WERI-Rb-1 (cell line): Measurements from ENCODE around the gene DLL3.

Experiments used
- DNase-seq: peaks from one replicate; pipeline ENCODE4 v3.0.0-alpha.2; 2020
- H3K27ac ChIP-seq: fragments of 250-450 bp; sonication (Bioruptor Pico); 2 replicates; pipeline ENCODE4 v1.5.1; 2020; ENCODE audit warnings: mild to moderate bottlenecking, moderate library complexity
- H3K27me3 ChIP-seq: fragments of 250-450 bp; sonication (Bioruptor Pico); 2 replicates; pipeline ENCODE4 v1.5.1; 2021; ENCODE audit warnings: mild to moderate bottlenecking, low read depth, moderate library complexity; ENCODE audit not compliant: insufficient read depth, severe bottlenecking
- H3K36me3 ChIP-seq: fragments of 250-450 bp; sonication (Bioruptor Pico); 2 replicates; pipeline ENCODE4 v1.5.1; 2020; ENCODE audit warnings: mild to moderate bottlenecking, moderate library complexity
- H3K4me3 ChIP-seq: 2 replicates; pipeline ENCODE4 v1.5.1; 2011; ENCODE audit warnings: low read depth, mild to moderate bottlenecking, control low read depth, low read length
- H3K9me3 ChIP-seq: fragments of 250-450 bp; sonication (Bioruptor Pico); 2 replicates; pipeline ENCODE4 v1.5.1; 2021; ENCODE audit warnings: mild to moderate bottlenecking, moderate library complexity; ENCODE audit not compliant: severe bottlenecking
- CTCF ChIP-seq: IDR thresholded peaks from 2 replicates; pipeline ENCODE4 v1.5.1; 2011; ENCODE audit warnings: low read depth, mild to moderate bottlenecking, control low read depth, inconsistent platforms, low read length

The DLL3 gene

DNA sequence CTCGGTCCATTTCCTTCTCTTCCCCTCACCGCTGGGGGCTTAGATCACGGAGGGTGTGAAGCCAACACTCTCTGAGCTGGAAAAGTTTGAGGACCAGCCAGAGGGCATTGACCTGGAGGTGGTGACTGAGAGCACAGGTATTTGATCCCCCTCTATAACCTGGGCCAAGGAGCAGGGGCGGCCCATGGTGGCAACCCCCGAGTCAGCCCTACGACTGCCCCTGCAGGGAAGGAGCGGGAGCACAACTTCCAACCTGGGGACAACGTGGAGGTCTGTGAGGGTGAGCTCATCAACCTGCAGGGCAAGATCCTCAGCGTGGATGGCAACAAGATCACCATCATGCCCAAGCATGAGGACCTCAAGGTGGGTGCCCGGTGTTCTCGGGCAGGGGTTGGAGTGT, 29.7 kb upstream of the DLL3 start:
- H3K9me3 ChIP-seq: no peaks in the 10 kb centered on the region
- H3K27ac ChIP-seq: no peak overlapping the region
- no peaks in the 10 kb centered on the region for H3K27me3 ChIP-seq
- DNase-seq: no peak
- TF ChIP-seq CTCF: no peak
- H3K4me3 ChIP-seq: no peak overlapping the region
- H3K36me3 ChIP-seq: peaks cover 91% of the 10 kb centered on the region

- Histone ChIP-seq H3K9me3 (no peaks in the 10 kb centered on the region), H3K4me3 (no peak overlapping the region), H3K27me3 (no peaks in the 10 kb centered on the region), H3K36me3 (peaks cover 93% of the 10 kb centered on the region), H3K27ac (no peak overlapping the region)
- no peak for TF ChIP-seq CTCF
- DNase-seq: no peak
Measured at GRCh38 chr19:39469567-39469966, 29.2 kb upstream of the DLL3 start.

- H3K9me3 ChIP-seq: no peaks in the 10 kb centered on the region
- no peak overlapping the region for H3K4me3 ChIP-seq
- no peak for DNase-seq
- no peak overlapping the region for H3K27ac ChIP-seq
- TF ChIP-seq CTCF: no peak
- H3K36me3 ChIP-seq: peaks cover 88% of the 10 kb centered on the region
- no peaks in the 10 kb centered on the region for H3K27me3 ChIP-seq
Measured at GRCh38 chr19:39470724-39471339, 27.9 kb upstream of the DLL3 start.

DNA sequence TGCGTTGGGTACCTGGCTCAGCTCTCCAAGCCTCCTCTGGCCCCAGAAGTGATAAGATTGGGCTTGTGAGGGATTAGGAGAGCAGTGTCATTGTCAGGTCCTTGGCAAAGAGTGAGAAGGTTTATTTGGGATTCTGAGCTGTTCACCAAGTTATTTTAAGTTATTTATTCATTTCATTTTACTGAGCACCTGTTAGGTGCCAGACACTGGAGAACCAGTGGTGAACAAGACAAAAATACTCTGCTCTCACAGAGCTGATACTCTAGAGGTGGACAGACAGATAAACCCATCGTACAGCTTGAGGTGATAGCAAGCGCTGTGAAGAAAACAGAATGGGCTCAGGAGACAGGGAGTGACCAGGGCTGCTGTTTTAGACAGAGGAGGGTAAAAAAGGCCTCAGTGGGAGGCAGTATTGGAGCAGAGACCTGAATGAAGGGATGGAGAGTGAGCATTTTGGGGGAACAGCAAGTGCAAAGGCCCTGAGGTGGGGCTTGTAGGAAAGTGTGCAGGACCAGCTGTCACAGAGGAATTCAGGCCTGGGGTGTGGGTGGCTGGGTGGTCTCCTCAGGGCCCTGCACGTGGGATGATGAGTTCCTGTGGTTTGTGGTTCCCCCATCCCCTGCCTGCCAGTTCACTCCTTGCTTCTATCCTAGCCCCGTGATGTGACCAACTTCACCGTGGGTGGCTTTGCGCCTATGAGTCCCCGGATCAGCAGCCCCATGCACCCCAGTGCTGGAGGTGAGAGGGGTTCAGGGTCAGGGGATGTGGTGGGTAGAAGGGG, 26.8 kb upstream of the DLL3 start:
- H3K27me3 ChIP-seq: no peaks in the 10 kb centered on the region
- peaks cover 87% of the 10 kb centered on the region for H3K36me3 ChIP-seq
- DNase-seq: no peak
- TF ChIP-seq CTCF: no peak
- no peak overlapping the region for H3K4me3 ChIP-seq
- H3K9me3 ChIP-seq: no peaks in the 10 kb centered on the region
- no peak overlapping the region for H3K27ac ChIP-seq

- Histone ChIP-seq H3K27ac (no peak overlapping the region), H3K9me3 (no peaks in the 10 kb centered on the region), H3K27me3 (no peaks in the 10 kb centered on the region), H3K4me3 (no peak overlapping the region), H3K36me3 (peaks cover 83% of the 10 kb centered on the region)
- no peak for TF ChIP-seq CTCF
- DNase-seq: no peak
Measured at GRCh38 chr19:39472746-39473442, 25.9 kb upstream of the DLL3 start.
